ENCODE data around the gene KCNK15.

Gene KCNK15

GRCh38 chr20:44752099-44752931, 6.7 kb downstream of the KCNK15 start:
- Histone ChIP-seq H2BK15ac (replicated peaks; ENCODE audit: low read depth) (no peak overlapping the region), H4K8ac (ENCODE audit: low read depth, low read length) (no peak overlapping the region), H3K4me3 (ENCODE audit: low read length) (no peak overlapping the region), H2BK5ac (ENCODE audit: low read length) (no peak overlapping the region), H4K5ac (ENCODE audit: low read length) (no peak overlapping the region), H3K23ac (ENCODE audit: low read length) (no peak overlapping the region), H3K4ac (ENCODE audit: low read depth, low read length) (no peak overlapping the region), H3K56ac (ENCODE audit: low read length) (no peak overlapping the region), H3K79me2 (ENCODE audit: control insufficient read depth, insufficient read depth, low read length) (no peaks in the 10 kb centered on the region), H3K9ac (ENCODE audit: low read length) (no peak overlapping the region), H3K36me3 (ENCODE audit: control insufficient read depth, insufficient read depth, low read length) (no peaks in the 10 kb centered on the region), H2BK120ac (ENCODE audit: low read depth, low read length) (no peak overlapping the region), H3K4me1 (ENCODE audit: control insufficient read depth, low read depth, low read length) (no peaks in the 10 kb centered on the region), H3K4me2 (ENCODE audit: low read length) (no peak overlapping the region), H3K27me3 (ENCODE audit: insufficient read depth, low read length, poor library complexity) (no peaks in the 10 kb centered on the region), H3K27ac (ENCODE audit: low read depth, low read length) (no peak overlapping the region), H3K79me1 (ENCODE audit: low read length) (no peaks in the 10 kb centered on the region), H3K18ac (ENCODE audit: low read length) (no peak overlapping the region), H2AK5ac (ENCODE audit: low read length) (no peak overlapping the region)
- DNase-seq: no peak
- WGBS (ENCODE audit: extremely low coverage, insufficient coverage, low lambda C conversion rate): no CpG with 5 or more reads among the region's 17 CpGs

GRCh38 chr20:44754554-44754953, 8.9 kb downstream of the KCNK15 start:
- Histone ChIP-seq H2BK120ac (ENCODE audit: low read depth, low read length) (no peak overlapping the region), H3K4me3 (ENCODE audit: low read length) (no peak overlapping the region), H3K79me1 (ENCODE audit: low read length) (no peaks in the 10 kb centered on the region), H3K18ac (ENCODE audit: low read length) (no peak overlapping the region), H3K23ac (ENCODE audit: low read length) (no peak overlapping the region), H3K36me3 (ENCODE audit: control insufficient read depth, insufficient read depth, low read length) (no peaks in the 10 kb centered on the region), H3K56ac (ENCODE audit: low read length) (no peak overlapping the region), H2AK5ac (ENCODE audit: low read length) (no peak overlapping the region), H3K4ac (ENCODE audit: low read depth, low read length) (no peak overlapping the region), H3K4me1 (ENCODE audit: control insufficient read depth, low read depth, low read length) (no peaks in the 10 kb centered on the region), H4K8ac (ENCODE audit: low read depth, low read length) (no peak overlapping the region), H2BK15ac (replicated peaks; ENCODE audit: low read depth) (no peak overlapping the region), H3K9ac (ENCODE audit: low read length) (no peak overlapping the region), H3K27me3 (ENCODE audit: insufficient read depth, low read length, poor library complexity) (no peaks in the 10 kb centered on the region), H3K27ac (ENCODE audit: low read depth, low read length) (no peak overlapping the region), H2BK5ac (ENCODE audit: low read length) (no peak overlapping the region), H4K5ac (ENCODE audit: low read length) (no peak overlapping the region), H3K4me2 (ENCODE audit: low read length) (no peak overlapping the region), H3K79me2 (ENCODE audit: control insufficient read depth, insufficient read depth, low read length) (no peaks in the 10 kb centered on the region)
- DNase-seq: no peak
- no CpG with 5 or more reads among the region's 7 CpGs for WGBS (ENCODE audit: extremely low coverage, insufficient coverage, low lambda C conversion rate)

- no peak overlapping the region for H3K56ac ChIP-seq (ENCODE audit: low read length)
- no peak overlapping the region for H4K8ac ChIP-seq (ENCODE audit: low read depth, low read length)
- H2BK120ac ChIP-seq (ENCODE audit: low read depth, low read length): no peak overlapping the region
- H3K18ac ChIP-seq (ENCODE audit: low read length): no peak overlapping the region
- H3K36me3 ChIP-seq (ENCODE audit: control insufficient read depth, insufficient read depth, low read length): no peaks in the 10 kb centered on the region
- H3K27ac ChIP-seq (ENCODE audit: low read depth, low read length): no peak overlapping the region
- H2BK5ac ChIP-seq (ENCODE audit: low read length): no peak overlapping the region
- H3K4me3 ChIP-seq (ENCODE audit: low read length): no peak overlapping the region
- no peak overlapping the region for H3K4ac ChIP-seq (ENCODE audit: low read depth, low read length)
- no peak overlapping the region for H3K4me2 ChIP-seq (ENCODE audit: low read length)
- H3K23ac ChIP-seq (ENCODE audit: low read length): no peak overlapping the region
- H2AK5ac ChIP-seq (ENCODE audit: low read length): no peak overlapping the region
- H4K5ac ChIP-seq (ENCODE audit: low read length): no peak overlapping the region
- H3K4me1 ChIP-seq (ENCODE audit: control insufficient read depth, low read depth, low read length): no peaks in the 10 kb centered on the region
- H2BK15ac ChIP-seq (replicated peaks; ENCODE audit: low read depth): no peak overlapping the region
- no peaks in the 10 kb centered on the region for H3K79me1 ChIP-seq (ENCODE audit: low read length)
- no CpG with 5 or more reads among the region's 18 CpGs for WGBS (ENCODE audit: extremely low coverage, insufficient coverage, low lambda C conversion rate)
- H3K9ac ChIP-seq (ENCODE audit: low read length): no peak overlapping the region
- no peak for DNase-seq
- no peaks in the 10 kb centered on the region for H3K79me2 ChIP-seq (ENCODE audit: control insufficient read depth, insufficient read depth, low read length)
- no peaks in the 10 kb centered on the region for H3K27me3 ChIP-seq (ENCODE audit: insufficient read depth, low read length, poor library complexity)
Observed at GRCh38 chr20:44756011-44756688, 10.5 kb downstream of the KCNK15 start.

- Histone ChIP-seq H3K4me2 (ENCODE audit: low read length) (no peak overlapping the region), H3K36me3 (ENCODE audit: control insufficient read depth, insufficient read depth, low read length) (no peaks in the 10 kb centered on the region), H3K56ac (ENCODE audit: low read length) (no peak overlapping the region), H2AK5ac (ENCODE audit: low read length) (no peak overlapping the region), H3K18ac (ENCODE audit: low read length) (no peak overlapping the region), H3K9ac (ENCODE audit: low read length) (no peak overlapping the region), H4K5ac (ENCODE audit: low read length) (no peak overlapping the region), H2BK5ac (ENCODE audit: low read length) (no peak overlapping the region), H2BK120ac (ENCODE audit: low read depth, low read length) (no peak overlapping the region), H2BK15ac (replicated peaks; ENCODE audit: low read depth) (no peak overlapping the region), H4K8ac (ENCODE audit: low read depth, low read length) (no peak overlapping the region), H3K27me3 (ENCODE audit: insufficient read depth, low read length, poor library complexity) (no peaks in the 10 kb centered on the region), H3K79me1 (ENCODE audit: low read length) (no peaks in the 10 kb centered on the region), H3K27ac (ENCODE audit: low read depth, low read length) (no peak overlapping the region), H3K23ac (ENCODE audit: low read length) (no peak overlapping the region), H3K79me2 (ENCODE audit: control insufficient read depth, insufficient read depth, low read length) (no peaks in the 10 kb centered on the region), H3K4ac (ENCODE audit: low read depth, low read length) (no peak overlapping the region), H3K4me1 (ENCODE audit: control insufficient read depth, low read depth, low read length) (peaks cover under 1% of the 10 kb centered on the region), H3K4me3 (ENCODE audit: low read length) (no peak overlapping the region)
- no CpG with 5 or more reads among the region's 5 CpGs for WGBS (ENCODE audit: extremely low coverage, insufficient coverage, low lambda C conversion rate)
- DNase-seq: no peak
Observed at GRCh38 chr20:44756956-44757355, 11.3 kb downstream of the KCNK15 start.

GRCh38 chr20:44758247-44759101, 12.8 kb downstream of the KCNK15 start:
- H3K36me3 ChIP-seq (ENCODE audit: control insufficient read depth, insufficient read depth, low read length): no peaks in the 10 kb centered on the region
- H3K4ac ChIP-seq (ENCODE audit: low read depth, low read length): no peak overlapping the region
- H3K79me2 ChIP-seq (ENCODE audit: control insufficient read depth, insufficient read depth, low read length): no peaks in the 10 kb centered on the region
- H4K8ac ChIP-seq (ENCODE audit: low read depth, low read length): no peak overlapping the region
- no peak overlapping the region for H4K5ac ChIP-seq (ENCODE audit: low read length)
- no peak overlapping the region for H3K4me3 ChIP-seq (ENCODE audit: low read length)
- H3K27me3 ChIP-seq (ENCODE audit: insufficient read depth, low read length, poor library complexity): no peaks in the 10 kb centered on the region
- no peak overlapping the region for H3K9ac ChIP-seq (ENCODE audit: low read length)
- H3K56ac ChIP-seq (ENCODE audit: low read length): no peak overlapping the region
- H3K79me1 ChIP-seq (ENCODE audit: low read length): no peaks in the 10 kb centered on the region
- no peak overlapping the region for H3K4me2 ChIP-seq (ENCODE audit: low read length)
- H3K23ac ChIP-seq (ENCODE audit: low read length): no peak overlapping the region
- no peak overlapping the region for H3K27ac ChIP-seq (ENCODE audit: low read depth, low read length)
- H2AK5ac ChIP-seq (ENCODE audit: low read length): no peak overlapping the region
- peaks cover 12% of the 10 kb centered on the region for H3K4me1 ChIP-seq (ENCODE audit: control insufficient read depth, low read depth, low read length)
- no peak overlapping the region for H3K18ac ChIP-seq (ENCODE audit: low read length)
- WGBS (ENCODE audit: extremely low coverage, insufficient coverage, low lambda C conversion rate): no CpG with 5 or more reads among the region's 10 CpGs
- no peak overlapping the region for H2BK120ac ChIP-seq (ENCODE audit: low read depth, low read length)
- H2BK5ac ChIP-seq (ENCODE audit: low read length): no peak overlapping the region
- DNase-seq: no peak
- no peak overlapping the region for H2BK15ac ChIP-seq (replicated peaks; ENCODE audit: low read depth)

Data from mesendoderm (in vitro differentiated cells).